ENCODE data around the gene CACNA1D.

Gene CACNA1D

GRCh38 chr3:53823026-53823955 lies 328.9 kb downstream of the CACNA1D start:
- no peak overlapping the region for H3K27ac ChIP-seq
- no peak for TF ChIP-seq CTCF (IDR thresholded peaks at IDR 0.05)
- no peak overlapping the region for H3K4me3 ChIP-seq
- DNase-seq (ENCODE audit: low spot score) = peak; percentile 63

GRCh38 chr3:53823956-53824657 lies 329.7 kb downstream of the CACNA1D start:
- Histone ChIP-seq H3K27ac (no peak overlapping the region), H3K4me3 (no peak overlapping the region)
- DNase-seq (ENCODE audit: low spot score) = peak; percentile 66
- no peak for TF ChIP-seq CTCF (IDR thresholded peaks at IDR 0.05)

- peak; percentile 52 for DNase-seq (ENCODE audit: low spot score)
- Histone ChIP-seq H3K27ac (no peak overlapping the region), H3K4me3 (no peak overlapping the region)
- TF ChIP-seq CTCF (IDR thresholded peaks at IDR 0.05) = no peak
Observed at GRCh38 chr3:53824795-53825194, 330.4 kb downstream of the CACNA1D start.

- no peak overlapping the region for H3K4me3 ChIP-seq
- H3K27ac ChIP-seq = no peak overlapping the region
- no peak for TF ChIP-seq CTCF (IDR thresholded peaks at IDR 0.05)
- no peak for DNase-seq (ENCODE audit: low spot score)
Observed at GRCh38 chr3:53826048-53826447, 331.6 kb downstream of the CACNA1D start.

- Histone ChIP-seq H3K4me3 (no peak overlapping the region), H3K27ac (no peak overlapping the region)
- DNase-seq (ENCODE audit: low spot score) = no peak
- TF ChIP-seq CTCF (IDR thresholded peaks at IDR 0.05) = no peak
Observed at GRCh38 chr3:53828581-53828980, 334.2 kb downstream of the CACNA1D start.

- H3K27ac ChIP-seq = no peak overlapping the region
- no peak for TF ChIP-seq CTCF (IDR thresholded peaks at IDR 0.05)
- no peak overlapping the region for H3K4me3 ChIP-seq
- DNase-seq (ENCODE audit: low spot score) = no peak
Observed at GRCh38 chr3:53829605-53830004, 335.2 kb downstream of the CACNA1D start.

Data from coronary artery (tissue), 2 donors.